ENCODE results near the gene ZNF22. TPM values are rescaled to one million over a fixed set of nuclear protein-coding genes. Genes with fewer than 3 reads are reported as not detected.

Gene ZNF22
- polyA plus RNA-seq, 1 experiment, result 23.4 TPM

- POLR2A ChIA-PET, result no interaction called here
- Histone ChIP-seq H3K27me3 (ENCODE audit: control insufficient read depth, insufficient read depth, low read length) (no peaks in the 10 kb centered on the region), H3K27ac (ENCODE audit: low read depth, low read length) (peak overlapping the region; percentile 98), H3K4me3 (ENCODE audit: low read depth, low read length) (no peak overlapping the region), H3K9me3 (ENCODE audit: control insufficient read depth, insufficient read depth, low read length) (peaks cover 6% of the 10 kb centered on the region; the same call in 1 of the 2 replicates)
- no peak for DNase-seq (ENCODE audit: low read depth, low spot score)
- TF ChIP-seq, protein P1, sequence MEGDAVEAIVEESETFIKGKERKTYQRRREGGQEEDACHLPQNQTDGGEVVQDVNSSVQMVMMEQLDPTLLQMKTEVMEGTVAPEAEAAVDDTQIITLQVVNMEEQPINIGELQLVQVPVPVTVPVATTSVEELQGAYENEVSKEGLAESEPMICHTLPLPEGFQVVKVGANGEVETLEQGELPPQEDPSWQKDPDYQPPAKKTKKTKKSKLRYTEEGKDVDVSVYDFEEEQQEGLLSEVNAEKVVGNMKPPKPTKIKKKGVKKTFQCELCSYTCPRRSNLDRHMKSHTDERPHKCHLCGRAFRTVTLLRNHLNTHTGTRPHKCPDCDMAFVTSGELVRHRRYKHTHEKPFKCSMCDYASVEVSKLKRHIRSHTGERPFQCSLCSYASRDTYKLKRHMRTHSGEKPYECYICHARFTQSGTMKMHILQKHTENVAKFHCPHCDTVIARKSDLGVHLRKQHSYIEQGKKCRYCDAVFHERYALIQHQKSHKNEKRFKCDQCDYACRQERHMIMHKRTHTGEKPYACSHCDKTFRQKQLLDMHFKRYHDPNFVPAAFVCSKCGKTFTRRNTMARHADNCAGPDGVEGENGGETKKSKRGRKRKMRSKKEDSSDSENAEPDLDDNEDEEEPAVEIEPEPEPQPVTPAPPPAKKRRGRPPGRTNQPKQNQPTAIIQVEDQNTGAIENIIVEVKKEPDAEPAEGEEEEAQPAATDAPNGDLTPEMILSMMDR (IDR thresholded peaks at IDR 0.05; ENCODE audit: low read depth, low read length), result no peak
- CTCF ChIA-PET, result no interaction called here
Observed at GRCh38 chr10:44982496-44982895, 18.2 kb upstream of the ZNF22 start.

DNA sequence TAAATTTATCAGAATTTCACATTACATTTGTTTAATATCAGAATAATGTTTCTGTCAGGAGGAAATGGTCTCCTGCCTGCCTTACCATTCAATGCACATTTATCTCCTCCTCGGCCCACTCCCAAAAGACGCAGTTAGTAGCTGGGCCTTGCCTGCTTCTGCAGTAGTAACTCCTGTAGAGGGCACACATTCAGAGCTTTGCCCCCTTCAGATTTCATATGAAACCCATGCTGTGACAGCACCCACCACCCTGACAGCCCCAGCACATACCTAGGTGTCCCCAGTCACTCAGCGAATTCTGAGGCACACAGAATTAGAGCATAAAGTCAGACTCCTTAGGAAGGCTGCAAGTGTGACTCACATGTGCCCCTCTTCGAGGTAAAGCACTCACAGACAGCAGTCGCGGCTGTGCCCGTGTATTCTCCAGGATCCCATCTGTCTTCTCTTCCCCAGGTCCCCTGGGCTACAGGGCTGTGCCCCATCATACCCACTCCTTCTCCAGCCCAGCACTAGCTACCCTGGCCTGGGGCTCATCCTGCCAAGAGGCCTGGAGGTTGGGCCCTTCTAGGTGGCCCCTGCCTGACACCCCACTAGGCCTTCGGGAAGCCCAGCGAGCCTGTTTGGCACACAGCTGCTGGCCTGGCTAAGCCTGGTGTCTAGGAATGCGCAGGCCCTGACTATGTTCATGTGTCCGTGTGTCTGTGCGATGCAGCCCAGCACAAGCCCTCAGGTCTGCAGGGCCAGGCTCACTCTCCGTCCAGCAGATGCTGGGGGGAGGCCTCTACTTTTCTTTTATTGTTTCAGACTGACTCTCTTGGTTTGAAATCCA lies 17.4 kb upstream of the ZNF22 start:
- Histone ChIP-seq H3K27ac (ENCODE audit: low read depth, low read length) (no peak overlapping the region), H3K27me3 (ENCODE audit: control insufficient read depth, insufficient read depth, low read length) (no peaks in the 10 kb centered on the region), H3K4me3 (ENCODE audit: low read depth, low read length) (no peak overlapping the region), H3K9me3 (ENCODE audit: control insufficient read depth, insufficient read depth, low read length) (no peaks in the 10 kb centered on the region)
- no peak for DNase-seq (ENCODE audit: low read depth, low spot score)
- TF ChIP-seq, protein P1 (IDR thresholded peaks at IDR 0.05; ENCODE audit: low read depth, low read length), result no peak
- POLR2A ChIA-PET, result no interaction called here
- CTCF ChIA-PET, result interaction anchor here (0.8 kb wide), 1 partner anchor 8 kb away, joined by 6 read pairs; no protein-coding TSS in a partner anchor

DNA sequence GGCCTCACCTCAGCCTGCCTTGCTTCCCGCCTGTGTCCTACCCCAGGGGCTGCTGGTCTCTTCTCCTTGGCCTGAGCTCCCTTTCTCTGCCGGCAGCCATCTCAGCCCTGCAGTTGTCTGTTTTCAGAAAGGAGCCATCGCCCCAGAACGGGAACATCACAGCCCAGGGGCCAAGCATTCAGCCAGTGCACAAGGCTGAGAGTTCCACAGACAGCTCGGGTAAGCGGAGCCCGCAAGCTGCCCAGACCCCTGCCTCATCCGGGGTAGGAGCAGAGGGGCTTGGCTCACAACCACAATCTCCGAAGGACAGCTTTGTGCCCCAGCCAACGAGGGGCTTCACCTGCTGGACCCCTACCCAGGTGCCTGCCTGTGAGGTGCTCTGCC lies 16.8 kb upstream of the ZNF22 start:
- POLR2A ChIA-PET, result no interaction called here
- no peak for DNase-seq (ENCODE audit: low read depth, low spot score)
- no peak overlapping the region for H3K4me3 ChIP-seq (ENCODE audit: low read depth, low read length)
- no peaks in the 10 kb centered on the region for H3K9me3 ChIP-seq (ENCODE audit: control insufficient read depth, insufficient read depth, low read length)
- CTCF ChIA-PET, result interaction anchor here (0.8 kb wide), 1 partner anchor 8 kb away, joined by 6 read pairs; no protein-coding TSS in a partner anchor
- TF ChIP-seq, protein P1 (IDR thresholded peaks at IDR 0.05; ENCODE audit: low read depth, low read length), result no peak
- no peaks in the 10 kb centered on the region for H3K27me3 ChIP-seq (ENCODE audit: control insufficient read depth, insufficient read depth, low read length)
- H3K27ac ChIP-seq (ENCODE audit: low read depth, low read length), result no peak overlapping the region

DNA sequence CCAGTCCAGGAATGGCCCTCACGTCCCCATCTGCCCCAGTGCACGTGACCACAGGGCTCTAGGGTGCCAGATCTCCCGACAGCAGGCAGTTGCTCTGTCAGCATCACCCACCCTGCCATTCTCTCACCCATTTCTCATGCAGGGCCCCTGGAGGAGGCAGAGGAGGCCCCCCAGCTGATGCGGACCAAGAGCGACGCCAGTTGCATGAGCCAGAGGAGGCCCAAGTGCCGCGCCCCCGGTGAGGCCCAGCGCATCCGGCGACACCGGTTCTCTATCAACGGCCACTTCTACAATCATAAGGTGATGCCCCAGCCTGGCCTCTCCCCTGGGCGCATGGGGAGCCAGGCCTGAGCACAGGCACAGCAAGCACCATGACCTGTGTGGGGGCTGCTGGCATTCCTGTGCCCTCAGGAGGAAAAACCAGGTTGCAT lies 16.0 kb upstream of the ZNF22 start:
- H3K9me3 ChIP-seq (ENCODE audit: control insufficient read depth, insufficient read depth, low read length), result no peaks in the 10 kb centered on the region
- ChIA-PET POLR2A (no interaction called here), CTCF (no interaction called here)
- H3K4me3 ChIP-seq (ENCODE audit: low read depth, low read length), result no peak overlapping the region
- DNase-seq (ENCODE audit: low read depth, low spot score), result no peak
- no peaks in the 10 kb centered on the region for H3K27me3 ChIP-seq (ENCODE audit: control insufficient read depth, insufficient read depth, low read length)
- TF ChIP-seq, protein P1 (IDR thresholded peaks at IDR 0.05; ENCODE audit: low read depth, low read length), result no peak
- peak overlapping the region; percentile 82 for H3K27ac ChIP-seq (ENCODE audit: low read depth, low read length)

DNA sequence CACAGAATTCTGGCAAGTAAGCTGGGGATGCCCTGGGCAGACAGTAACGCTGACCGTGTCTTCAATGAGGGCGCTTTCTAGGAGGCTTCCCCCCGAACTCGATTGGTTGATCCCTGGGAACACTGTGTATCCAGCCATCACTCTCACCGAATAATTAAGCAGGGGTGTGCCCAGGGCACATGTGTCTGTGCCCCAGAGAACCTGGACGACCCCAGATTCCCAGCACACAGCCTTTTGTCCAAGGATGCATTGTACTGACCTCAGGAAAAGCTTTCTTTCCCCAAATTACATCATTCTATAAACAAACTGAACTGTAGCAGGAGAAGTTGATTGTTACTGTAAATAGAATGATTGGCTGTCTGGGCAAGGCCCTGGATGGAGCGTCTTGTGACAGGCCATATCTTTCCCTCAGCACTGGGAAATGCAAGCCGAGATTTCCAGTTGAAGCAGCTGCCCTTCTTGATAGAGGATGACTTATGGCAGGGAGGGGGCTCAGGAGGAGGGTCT lies 15.5 kb upstream of the ZNF22 start:
- no peaks in the 10 kb centered on the region for H3K27me3 ChIP-seq (ENCODE audit: control insufficient read depth, insufficient read depth, low read length)
- DNase-seq (ENCODE audit: low read depth, low spot score), result no peak
- no peaks in the 10 kb centered on the region for H3K9me3 ChIP-seq (ENCODE audit: control insufficient read depth, insufficient read depth, low read length)
- POLR2A ChIA-PET, result no interaction called here
- no peak overlapping the region for H3K4me3 ChIP-seq (ENCODE audit: low read depth, low read length)
- peak overlapping the region; percentile 82 for H3K27ac ChIP-seq (ENCODE audit: low read depth, low read length)
- TF ChIP-seq, protein P1 (IDR thresholded peaks at IDR 0.05; ENCODE audit: low read depth, low read length), result no peak
- CTCF ChIA-PET, result no interaction called here

Data from AG04450 (cell line).